HG02642 (cell line): ENCODE measurements around the gene GON4L.
"Not testable (repeated sequence)": the region's sequence is repeated elsewhere in the genome, so short reads cannot be mapped to it uniquely, and the experiment has no call there.

Experiments used
- ATAC-seq: cut with Tn5 transposase; IDR thresholded peaks from one replicate; pipeline ENCODE4 v1.9.1; 2021; ENCODE audit warnings: mild to moderate bottlenecking; ENCODE audit not compliant: unreplicated experiment, poor library complexity

Gene GON4L

DNA sequence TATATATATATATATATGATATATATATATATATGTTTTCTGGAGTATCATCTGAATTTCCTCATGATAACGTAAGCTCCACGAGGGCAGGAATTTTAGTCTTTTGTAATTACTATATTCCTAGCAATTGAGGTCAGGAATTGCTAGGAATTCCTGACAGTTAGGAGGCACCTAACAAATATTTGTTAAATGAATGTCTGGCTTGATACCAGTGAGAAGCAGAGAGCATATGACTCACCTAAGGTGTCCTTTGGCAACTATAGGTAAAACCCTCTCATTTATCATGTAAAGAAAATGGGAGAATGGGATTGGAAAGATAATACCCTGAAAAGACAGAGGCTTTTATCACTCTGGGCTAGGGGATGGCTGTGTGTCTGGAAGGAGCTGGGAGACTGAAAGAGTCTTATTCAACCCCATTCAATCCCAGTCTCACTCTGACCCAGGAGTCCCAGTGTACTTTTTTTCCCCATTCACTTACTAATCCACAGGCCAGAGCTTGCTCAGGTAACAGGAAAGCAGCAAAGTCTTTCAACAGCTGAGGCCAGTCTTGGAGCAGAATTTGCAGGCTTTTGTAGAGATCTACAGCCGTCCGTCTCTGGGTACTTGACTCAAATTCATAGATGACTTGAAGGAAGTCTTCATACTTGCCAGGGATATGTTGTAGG lies 96.9 kb downstream of the GON4L start:
- no peak for ATAC-seq

DNA sequence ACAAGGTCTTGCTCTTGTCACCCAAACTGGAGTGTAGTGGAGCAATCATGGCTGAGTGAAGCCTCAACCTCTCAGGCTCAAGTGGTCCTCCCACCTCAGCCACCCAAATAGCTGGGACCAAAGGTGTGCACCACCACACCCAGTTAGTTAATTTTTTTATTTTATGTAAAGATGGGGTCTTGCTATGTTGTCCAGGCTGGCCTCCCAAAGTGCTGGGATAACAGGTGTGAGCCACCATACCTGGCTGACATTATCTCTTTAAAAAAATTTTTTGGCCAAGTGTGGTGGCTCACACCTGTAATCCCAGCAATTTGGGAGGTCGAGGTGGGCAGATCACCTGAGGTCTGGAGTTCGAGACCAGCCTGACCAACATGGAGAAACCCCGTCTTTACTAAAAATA lies 98.0 kb downstream of the GON4L start:
- ATAC-seq: not testable (repeated sequence)

DNA sequence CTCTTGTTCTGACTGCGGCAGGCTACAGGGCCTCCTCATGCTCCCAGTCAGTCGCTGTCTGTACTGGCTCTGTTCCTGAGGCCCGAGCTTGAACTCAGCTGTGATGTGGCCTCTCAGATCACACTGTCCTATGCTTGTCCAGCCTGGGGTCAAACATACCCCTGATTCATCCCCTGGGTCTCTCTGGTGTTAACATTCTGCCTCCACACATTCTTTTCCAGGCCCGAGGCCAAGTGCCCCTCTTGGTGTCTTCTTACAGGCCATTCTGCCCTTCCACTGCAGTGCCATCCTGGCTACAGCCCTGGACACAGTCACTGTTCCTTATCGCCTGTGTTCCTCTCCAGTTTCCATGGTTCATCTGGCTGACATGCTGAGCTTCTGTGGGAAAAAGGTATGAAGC lies 108.9 kb downstream of the GON4L start:
- not testable (repeated sequence) for ATAC-seq

DNA sequence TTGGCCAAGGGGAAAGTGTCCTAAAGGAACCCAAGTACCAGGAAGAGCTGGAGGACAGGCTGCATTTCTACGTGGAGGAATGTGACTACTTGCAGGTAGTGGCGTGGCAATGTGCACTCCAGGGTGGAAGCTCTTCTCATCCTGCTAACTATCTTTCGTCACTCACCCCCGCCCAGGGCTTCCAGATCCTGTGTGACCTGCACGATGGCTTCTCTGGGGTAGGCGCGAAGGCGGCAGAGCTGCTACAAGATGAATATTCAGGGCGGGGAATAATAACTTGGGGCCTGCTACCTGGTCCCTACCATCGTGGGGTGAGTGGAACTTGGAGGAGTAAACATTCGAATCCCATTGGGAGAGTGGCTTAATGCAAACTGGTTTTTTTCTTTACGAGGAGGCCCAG lies 109.4 kb downstream of the GON4L start:
- ATAC-seq: not testable (repeated sequence)

DNA sequence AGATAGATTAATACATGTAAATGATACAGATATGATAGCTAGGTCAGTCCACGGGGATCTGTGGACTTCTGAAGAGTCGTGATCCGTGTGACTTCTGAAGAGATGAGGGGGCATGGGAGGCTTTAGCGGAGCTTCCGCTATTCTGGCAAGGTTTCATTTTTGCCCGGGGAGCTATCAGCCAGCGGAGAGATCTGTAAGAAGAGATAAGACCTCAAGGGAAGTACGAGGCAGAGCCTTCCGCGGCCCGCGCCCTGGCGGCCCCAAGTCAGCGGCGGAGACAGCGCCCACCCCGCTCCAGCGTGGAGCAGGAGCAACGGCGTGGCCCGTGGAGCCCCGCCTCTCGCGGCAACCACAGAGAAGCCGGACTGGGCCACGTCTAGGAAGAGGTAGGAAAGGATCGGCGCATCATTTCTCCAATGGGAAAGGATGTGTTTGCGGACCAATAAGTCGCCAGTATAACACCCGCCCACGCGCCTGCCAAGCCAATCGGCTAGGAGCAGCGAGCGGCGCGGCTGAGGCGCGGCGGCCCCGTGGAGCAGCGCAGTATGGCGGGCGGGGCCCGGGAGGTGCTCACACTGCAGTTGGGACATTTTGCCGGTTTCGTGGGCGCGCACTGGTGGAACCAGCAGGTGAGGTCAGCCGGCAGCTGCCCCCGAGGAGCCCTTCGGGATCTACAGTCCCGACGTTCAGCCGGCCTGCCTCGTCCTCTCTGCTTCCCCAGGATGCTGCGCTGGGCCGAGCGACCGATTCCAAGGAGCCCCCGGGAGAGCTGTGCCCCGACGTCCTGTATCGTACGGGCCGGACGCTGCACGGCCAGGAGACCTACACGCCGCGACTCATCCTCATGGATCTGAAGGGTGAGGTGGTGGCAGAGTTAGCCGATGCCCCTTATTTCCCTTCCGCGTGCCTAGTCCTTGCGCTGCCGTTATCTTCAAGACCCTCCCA lies 111.5 kb downstream of the GON4L start:
- ATAC-seq: peak; percentile 93

DNA sequence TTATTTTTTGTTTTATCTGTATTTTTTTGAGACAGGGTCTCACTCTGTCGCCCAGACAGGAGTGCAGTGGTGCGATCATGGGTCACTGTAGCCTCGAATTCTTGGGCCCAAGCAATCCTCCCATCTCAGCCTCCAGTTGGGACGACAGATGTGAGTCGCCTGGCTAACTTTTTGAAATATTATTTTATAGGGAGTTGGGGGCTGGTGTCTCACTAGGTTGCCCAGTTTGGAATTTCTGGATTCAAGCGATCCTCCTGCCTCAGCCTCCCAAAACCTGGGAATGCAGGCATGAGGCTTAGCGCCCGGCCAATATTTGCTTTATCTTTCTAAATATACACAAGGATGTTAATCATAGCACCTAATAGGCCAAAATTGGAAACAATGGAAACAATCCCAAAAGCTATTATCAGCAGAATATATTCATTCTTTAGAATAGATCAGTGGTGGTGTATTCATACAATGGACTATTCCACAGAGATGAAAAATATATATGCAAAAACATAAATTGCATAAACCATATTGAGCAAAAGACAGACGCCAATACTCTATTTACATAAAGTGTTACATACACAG lies 112.2 kb downstream of the GON4L start:
- ATAC-seq: no peak

DNA sequence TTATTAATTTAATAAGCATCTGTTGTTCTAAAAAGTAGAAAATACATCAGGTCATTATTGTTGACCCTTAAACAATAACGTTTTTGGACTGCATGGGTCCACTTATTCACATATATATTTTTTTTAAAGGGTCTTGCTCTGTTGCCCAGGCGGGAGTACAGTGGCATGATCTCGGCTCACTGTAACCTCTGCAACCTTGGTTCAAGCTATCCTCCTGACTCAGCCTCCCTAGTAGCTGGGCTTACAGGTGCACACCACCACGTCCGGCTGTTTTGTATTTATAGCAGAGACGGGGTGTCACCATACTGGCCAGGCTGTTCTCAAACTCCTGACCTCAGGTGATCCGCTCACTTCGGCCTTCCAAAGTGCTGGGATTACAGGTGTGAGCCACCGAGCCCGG lies 115.1 kb downstream of the GON4L start:
- no peak for ATAC-seq

DNA sequence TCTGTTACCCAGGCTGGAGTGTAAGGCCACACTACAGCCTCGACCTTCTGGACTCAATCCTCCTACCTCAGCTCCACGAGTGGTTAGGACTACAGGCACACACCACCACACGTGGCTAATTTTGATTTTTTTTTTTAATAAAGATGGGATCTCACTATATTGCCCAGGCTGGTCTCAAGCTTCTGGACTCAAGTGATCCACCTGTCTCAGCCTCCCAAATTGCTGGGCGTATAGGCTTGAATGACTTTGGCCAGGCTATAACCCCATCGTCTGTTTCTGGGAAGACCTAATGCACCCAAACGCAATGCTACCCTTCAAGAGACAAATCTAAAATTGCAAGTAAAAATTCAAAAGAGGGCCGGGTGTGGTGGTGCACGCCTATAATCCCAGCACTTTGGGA lies 116.0 kb downstream of the GON4L start:
- no peak for ATAC-seq

DNA sequence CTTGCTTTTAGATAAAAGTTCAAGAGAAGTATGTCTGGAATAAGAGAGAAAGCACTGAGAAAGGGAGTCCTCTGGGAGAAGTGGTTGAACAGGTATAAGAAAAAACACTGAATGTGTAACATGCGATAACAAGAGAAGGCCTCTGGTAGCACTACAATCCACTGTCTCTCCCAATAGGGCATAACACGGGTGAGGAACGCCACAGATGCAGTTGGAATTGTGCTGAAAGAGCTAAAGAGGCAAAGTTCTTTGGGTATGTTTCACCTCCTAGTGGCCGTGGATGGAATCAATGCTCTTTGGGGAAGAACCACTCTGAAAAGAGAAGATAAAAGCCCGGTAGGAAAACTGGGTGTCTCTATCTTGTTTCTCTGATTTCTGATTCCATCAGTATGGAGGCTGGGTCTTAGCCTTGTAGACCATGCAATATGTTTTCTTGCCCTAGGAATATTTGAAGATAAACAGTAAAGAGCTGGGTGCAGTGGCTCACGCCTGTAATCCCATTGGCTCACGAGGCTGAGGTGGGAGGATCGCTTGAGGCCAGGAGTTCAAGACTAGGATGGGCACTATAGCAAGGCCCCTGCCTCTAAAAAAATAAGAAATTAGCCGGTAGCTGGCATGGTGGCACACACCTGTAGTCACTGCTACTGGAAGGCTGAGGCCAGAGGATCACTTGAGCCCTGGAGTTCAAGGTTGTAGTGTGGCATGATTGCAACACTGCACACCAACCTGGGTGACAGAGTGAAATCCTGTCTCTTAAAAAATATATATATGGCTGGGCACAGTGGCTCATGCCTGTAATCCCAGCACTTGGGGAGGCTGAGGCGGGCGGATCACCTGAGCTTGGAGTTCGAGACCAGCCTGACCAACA lies 127.7 kb downstream of the GON4L start:
- no peak for ATAC-seq

DNA sequence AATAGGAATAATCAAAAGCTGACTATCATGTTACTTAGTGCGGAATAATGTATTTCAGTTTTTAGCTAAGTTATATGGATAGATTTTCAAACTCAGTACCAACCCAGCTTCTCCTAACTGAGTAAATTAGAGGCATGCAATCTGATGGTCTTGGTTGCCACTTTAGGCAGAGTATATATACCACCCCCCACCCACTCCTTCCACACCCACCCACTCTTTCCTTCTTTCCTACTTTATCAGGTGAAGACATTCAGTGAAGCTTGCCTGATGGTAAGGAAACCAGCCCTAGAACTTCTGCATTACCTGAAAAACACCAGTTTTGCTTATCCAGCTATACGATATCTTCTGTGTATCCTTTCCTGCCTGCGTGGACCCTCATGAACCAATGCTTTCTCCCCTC lies 131.9 kb downstream of the GON4L start:
- no peak for ATAC-seq

DNA sequence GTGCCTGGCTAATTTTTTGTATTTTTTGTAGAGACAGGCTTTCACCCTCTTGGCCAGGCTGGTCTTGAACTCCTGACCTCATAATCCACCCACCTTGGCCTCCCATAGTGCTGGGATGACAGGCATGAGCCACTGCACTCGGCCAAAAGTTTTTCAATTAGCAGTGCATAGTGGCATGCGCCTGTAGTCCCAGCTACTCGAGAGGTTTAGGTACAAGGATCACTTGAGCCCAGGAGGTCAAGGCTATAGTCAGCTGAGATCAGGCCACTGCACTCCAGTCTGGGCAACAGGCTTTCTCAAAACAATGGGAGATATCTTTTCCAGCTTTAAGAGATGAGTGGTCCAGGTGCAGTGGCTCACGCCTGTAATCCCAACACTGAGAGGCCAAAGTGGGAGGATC lies 137.3 kb downstream of the GON4L start:
- ATAC-seq: no peak

DNA sequence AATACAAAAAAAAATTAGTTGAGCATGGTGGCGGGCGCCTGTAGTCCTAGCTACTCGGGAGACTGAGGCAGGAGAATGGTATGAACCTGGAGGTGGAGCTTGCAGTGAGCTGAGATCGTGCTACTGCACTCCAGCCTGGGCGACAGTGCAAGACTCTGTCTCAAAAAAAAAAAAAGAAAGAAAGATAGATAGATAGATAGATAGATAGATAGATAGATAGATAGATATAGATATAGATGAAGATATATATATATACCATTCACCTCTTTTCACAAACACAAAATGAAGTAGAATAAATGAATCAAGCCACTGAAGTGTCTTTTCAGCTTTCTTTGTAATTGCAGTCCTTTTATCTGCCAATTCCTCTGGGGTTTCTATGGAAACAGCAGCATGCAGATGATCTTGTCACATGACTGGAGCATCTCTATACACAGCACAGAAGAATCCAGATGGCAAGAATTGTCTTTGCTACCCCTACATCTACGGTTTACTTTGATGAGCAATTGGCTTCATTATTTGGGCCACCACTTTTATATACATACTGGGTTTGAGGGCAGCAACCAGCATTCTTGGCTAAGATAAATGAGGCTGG lies 138.4 kb downstream of the GON4L start:
- ATAC-seq: not testable (repeated sequence)

DNA sequence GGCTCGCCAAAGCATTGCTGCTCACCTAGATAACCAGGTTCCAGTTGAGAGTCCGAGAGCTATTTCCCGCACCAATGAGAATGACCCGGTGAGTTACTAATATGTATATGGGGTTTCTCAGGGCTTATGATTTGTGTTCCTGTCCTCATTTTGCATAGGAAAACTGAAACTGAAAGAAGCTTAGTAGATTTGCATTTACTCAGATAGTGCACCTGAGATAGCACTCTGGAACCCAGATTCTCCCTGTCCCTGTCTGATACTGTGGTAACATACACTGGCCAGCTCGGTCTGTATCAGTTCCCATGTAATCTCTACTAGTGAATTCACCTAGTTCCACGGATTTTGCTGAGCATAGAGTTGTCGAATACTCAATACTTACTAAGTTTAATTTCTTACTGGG lies 140.0 kb downstream of the GON4L start:
- ATAC-seq: peak; percentile 60

DNA sequence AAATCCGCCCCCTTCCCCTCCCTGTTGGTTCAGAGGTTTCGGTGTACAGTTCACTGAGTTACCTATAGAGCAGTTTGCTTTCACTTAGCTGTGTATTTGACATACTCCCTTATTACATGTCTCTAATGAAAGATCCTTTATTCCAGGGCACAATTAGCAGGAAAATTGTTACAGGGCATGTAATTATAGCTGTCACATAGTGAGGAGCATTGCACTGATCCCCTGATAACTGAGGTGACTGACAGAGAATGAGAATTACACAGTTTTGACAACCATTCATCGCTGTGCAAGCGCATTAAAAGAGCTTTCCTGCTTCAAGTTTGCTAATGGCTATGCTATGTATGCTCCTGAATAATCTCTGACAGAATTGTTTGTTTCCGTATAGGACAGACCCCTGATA lies 141.2 kb downstream of the GON4L start:
- ATAC-seq: no peak

DNA sequence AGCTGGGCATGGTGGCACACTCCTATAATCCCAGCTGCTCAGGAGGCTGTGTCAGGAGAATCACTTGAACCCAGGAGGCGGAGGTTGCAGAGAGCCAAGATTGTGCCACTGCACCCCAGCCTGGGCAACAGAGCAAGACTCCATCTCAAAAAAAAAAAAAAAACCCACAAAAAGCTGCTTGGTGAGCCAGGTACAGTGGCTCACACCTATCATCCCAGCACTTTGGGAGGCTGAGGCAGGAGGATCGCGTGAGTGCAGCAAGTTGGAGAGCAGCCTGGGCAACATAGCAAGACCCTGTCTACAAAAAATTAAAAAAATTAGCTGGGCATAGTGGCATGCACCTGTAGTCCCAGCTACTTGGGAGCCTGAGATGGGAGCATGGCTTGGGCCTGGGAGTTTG lies 142.0 kb downstream of the GON4L start:
- ATAC-seq: not testable (repeated sequence)

DNA sequence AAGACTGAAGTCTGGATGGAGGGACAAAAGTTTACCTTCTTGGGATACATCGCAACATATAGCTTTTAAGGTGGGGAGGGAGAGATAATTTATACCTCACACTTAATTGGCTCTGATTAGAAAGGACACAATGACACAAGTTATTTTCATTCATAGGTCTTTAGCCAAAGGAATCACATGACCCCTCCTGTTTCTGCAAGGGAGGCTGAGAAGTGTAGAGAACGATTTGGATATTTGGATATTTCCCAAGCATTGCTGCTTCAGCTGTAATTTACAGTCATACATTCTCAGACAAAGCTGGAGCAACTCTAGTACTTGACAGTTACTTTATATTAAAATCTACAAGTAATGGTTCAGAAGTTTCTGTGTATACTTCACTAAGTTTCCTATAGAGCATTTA lies 143.9 kb downstream of the GON4L start:
- no peak for ATAC-seq

DNA sequence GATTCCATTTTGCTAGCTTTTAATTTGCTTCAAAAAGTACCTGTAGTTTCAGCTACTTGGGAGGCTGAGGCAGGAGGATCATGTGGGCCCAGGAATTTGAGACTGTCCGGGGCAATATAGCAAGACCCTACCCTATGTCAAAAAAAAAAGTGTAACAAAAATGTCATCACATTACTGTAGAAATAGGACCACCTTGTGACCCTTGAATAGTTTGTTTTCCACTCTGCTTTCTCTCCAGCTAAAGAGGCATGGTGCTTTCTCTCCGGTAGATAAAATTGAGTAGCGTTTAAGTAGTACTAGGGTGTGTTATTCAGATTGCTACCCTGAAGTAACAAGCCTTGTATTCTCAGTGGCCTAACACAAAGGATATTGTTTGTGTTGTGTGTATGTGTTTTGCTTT lies 144.4 kb downstream of the GON4L start:
- ATAC-seq: not testable (repeated sequence)

DNA sequence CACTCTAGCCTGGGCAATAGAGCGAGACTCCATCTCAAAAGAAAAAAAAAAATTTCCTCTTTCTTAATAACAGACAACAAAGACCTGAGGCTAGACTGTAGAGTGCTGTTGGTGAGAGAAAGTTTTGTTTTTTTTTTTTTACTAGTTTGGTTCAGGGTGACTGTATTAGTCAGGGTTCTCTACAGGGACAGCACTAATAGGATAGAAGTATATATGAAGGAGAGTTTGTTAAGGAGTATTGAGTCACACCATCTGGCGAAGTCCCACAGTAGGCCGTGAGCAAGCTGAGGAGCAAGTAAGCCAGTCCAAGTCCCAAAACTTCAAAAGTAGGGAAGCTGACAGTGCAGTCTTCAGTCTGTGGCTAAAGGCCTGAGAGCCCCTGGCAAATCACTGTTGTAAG lies 145.6 kb downstream of the GON4L start:
- not testable (repeated sequence) for ATAC-seq

DNA sequence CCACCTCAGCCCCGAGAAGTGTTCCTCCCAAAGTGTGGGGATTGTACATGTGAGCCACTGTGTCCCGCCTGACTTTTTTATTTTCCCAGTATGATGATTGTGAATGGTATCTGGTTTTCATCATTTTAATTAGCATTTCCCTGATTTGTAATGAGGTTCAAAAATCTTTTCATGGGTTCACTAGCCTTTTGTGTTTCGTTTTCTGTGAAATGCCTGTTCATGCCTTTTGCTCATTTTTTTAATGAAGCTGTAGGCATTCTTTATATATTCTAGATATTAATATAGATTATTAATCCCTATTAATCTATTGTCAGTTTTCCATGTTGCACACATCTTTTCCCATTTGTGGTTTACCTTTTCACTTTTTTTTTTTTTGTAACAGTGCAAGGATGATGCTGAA lies 147.6 kb downstream of the GON4L start:
- ATAC-seq: no peak

DNA sequence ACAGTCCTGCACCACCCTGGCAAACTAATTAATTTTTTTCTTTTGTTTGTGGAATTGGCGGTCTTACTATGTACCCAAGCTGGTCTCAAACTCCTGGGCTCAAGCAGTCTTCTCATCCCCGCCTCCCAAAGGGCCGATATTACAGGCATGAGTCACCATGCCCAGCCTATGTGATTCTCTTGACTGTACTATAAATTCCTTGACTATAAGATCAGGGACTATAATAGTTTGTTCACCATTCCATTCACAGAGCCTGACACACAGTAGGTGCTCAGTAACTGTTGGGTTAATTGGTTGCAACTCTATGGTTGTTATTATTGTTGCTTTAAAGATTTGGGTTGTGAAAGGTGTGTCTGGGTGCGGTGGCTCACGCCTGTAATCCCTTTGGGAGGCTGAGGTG lies 150.9 kb downstream of the GON4L start:
- no peak for ATAC-seq
